Neutrophil (primary cell): Measurements from ENCODE around the gene ANAPC1.
"Not testable (repeated sequence)": the region's sequence is repeated elsewhere in the genome, so short reads cannot be mapped to it uniquely, and the experiment has no call there.

Source experiments
- H3K27ac ChIP-seq: fragments of 200-600 bp; sonication (generic); 2 replicates; pipeline ENCODE4 v1.5.1; 2016; ENCODE audit warnings: mild to moderate bottlenecking, moderate library complexity
- H3K27me3 ChIP-seq: fragments of 200-600 bp; sonication (generic); 2 replicates; pipeline ENCODE4 v1.6.0; 2016; ENCODE audit warnings: mild to moderate bottlenecking
- H3K36me3 ChIP-seq: fragments of 200-600 bp; sonication (generic); 2 replicates; pipeline ENCODE4 v1.5.1; 2017
- H3K4me1 ChIP-seq, 2 experiments: fragments of 200-600 bp in 1 of 2; sonication (generic) in 1 of 2; 1 replicate in 1 of 2; 2 replicates in 1 of 2; pipeline versions ENCODE4 v1.5.1 to v1.6.1; 2013 to 2016; ENCODE audit warnings: low read depth in 1 of 2, low read length in 1 of 2, mild to moderate bottlenecking in 1 of 2, moderate library complexity in 1 of 2; ENCODE audit not compliant: control insufficient read depth in 1 of 2, insufficient read depth in 1 of 2
- H3K4me3 ChIP-seq, 2 experiments: fragments of 200-600 bp in 1 of 2; sonication (generic) in 1 of 2; 1 replicate in 1 of 2; 2 replicates in 1 of 2; pipeline ENCODE4 v1.5.1; 2013 to 2016; ENCODE audit warnings: low read depth in 1 of 2, low read length in 1 of 2, mild to moderate bottlenecking in 1 of 2, moderate library complexity in 1 of 2
- H3K9me3 ChIP-seq: fragments of 200-600 bp; sonication (generic); 2 replicates; pipeline ENCODE4 v1.5.1; 2016
- TF ChIP-seq, protein P1 (sequence below): fragments of 200-600 bp; sonication (generic); IDR thresholded peaks from 2 replicates; pipeline ENCODE4 v1.5.1; 2016; ENCODE audit warnings: antibody characterized with exemption

ANAPC1 gene

DNA sequence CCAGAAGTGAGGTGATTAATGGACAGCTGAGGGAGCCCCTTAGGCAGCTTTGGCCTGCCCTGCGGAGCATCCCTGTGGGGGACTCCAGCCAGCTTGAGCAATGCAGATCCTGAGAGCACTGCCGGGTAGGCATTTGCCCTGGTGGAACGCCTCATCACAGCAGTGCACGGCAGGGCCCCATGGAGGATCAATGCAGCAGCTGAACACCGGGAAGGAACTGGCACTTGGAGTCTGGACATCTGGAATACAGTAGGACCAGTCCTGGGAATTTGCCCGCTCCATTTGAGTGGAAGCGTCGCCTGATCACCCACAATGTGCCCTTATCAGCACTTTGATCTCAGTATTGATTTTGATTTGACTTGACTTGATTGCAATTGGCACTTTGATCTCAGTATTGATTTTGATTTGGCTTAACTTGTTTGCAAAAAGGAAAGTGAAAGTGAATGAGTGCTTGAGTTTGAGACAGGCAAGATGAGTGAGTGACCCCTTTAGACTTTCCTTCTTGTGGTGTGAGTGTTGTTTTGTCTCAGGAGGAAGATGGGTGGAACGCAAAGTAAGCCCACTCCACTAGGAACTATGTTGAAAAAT lies 123.2 kb downstream of the ANAPC1 start:
- not testable (repeated sequence) for H3K9me3 ChIP-seq, H3K4me3 ChIP-seq, H3K36me3 ChIP-seq, H3K27me3 ChIP-seq, H3K4me1 ChIP-seq, H3K27ac ChIP-seq

GRCh38 chr2:111752533-111752932 lies 131.5 kb downstream of the ANAPC1 start:
- H3K4me1 ChIP-seq, H3K4me3 ChIP-seq, H3K9me3 ChIP-seq, H3K27ac ChIP-seq, H3K36me3 ChIP-seq, H3K27me3 ChIP-seq: not testable (repeated sequence)

GRCh38 chr2:111750641-111751040 lies 133.4 kb downstream of the ANAPC1 start:
- H3K27me3 ChIP-seq, H3K4me3 ChIP-seq, H3K9me3 ChIP-seq, H3K27ac ChIP-seq, H3K4me1 ChIP-seq, H3K36me3 ChIP-seq: not testable (repeated sequence)

DNA sequence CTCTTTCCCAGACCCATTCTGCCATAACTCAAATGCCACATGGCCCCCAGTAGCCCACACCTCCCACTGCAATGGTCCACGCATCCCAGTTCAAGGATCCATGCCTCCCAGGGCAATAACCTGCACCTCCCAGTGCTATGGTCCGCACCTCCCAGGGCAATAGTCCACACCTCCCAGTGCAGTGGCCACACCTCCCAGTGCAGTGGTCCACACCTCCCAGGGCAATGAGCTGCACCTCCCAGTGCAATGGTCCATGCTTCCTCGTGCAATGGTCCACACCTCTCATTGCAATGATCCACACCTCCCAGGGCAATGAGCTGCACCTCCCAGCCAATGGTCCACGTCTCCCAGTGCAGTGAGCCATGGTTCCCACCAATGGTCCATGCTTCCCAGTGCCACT lies 135.6 kb downstream of the ANAPC1 start:
- not testable (repeated sequence) for H3K27me3 ChIP-seq, H3K4me3 ChIP-seq, H3K9me3 ChIP-seq, H3K27ac ChIP-seq, H3K36me3 ChIP-seq, H3K4me1 ChIP-seq

- TF ChIP-seq, protein P1, sequence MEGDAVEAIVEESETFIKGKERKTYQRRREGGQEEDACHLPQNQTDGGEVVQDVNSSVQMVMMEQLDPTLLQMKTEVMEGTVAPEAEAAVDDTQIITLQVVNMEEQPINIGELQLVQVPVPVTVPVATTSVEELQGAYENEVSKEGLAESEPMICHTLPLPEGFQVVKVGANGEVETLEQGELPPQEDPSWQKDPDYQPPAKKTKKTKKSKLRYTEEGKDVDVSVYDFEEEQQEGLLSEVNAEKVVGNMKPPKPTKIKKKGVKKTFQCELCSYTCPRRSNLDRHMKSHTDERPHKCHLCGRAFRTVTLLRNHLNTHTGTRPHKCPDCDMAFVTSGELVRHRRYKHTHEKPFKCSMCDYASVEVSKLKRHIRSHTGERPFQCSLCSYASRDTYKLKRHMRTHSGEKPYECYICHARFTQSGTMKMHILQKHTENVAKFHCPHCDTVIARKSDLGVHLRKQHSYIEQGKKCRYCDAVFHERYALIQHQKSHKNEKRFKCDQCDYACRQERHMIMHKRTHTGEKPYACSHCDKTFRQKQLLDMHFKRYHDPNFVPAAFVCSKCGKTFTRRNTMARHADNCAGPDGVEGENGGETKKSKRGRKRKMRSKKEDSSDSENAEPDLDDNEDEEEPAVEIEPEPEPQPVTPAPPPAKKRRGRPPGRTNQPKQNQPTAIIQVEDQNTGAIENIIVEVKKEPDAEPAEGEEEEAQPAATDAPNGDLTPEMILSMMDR = peak; percentile 56
- not testable (repeated sequence) for H3K27ac ChIP-seq, H3K36me3 ChIP-seq, H3K9me3 ChIP-seq, H3K4me3 ChIP-seq, H3K27me3 ChIP-seq, H3K4me1 ChIP-seq
These were observed 136.4 kb downstream of the ANAPC1 start for GRCh38 chr2:111747410-111748115.

DNA sequence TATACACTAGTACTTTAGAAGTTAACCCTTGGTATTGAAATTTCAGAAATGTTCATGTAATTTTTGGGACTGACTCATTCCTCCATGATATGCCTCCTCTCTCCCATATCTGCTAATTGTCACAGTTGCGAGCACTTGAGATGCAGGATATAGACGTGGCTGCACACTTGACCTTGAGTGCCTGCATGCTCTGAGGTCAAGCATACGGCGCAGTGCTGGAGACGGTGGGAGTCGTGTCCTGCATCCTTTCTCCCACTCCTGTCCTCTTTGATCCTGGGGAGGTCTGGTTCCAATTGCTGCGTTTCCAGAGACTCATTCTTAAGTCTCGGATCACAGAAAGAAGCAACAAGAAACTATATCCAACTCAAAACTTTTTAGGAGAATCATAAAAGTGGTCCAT lies 139.2 kb downstream of the ANAPC1 start:
- H3K4me3 ChIP-seq, H3K36me3 ChIP-seq, H3K27me3 ChIP-seq: not testable (repeated sequence)

GRCh38 chr2:111741517-111741916 lies 142.5 kb downstream of the ANAPC1 start:
- H3K27ac ChIP-seq, H3K9me3 ChIP-seq, H3K27me3 ChIP-seq, H3K36me3 ChIP-seq, H3K4me1 ChIP-seq, H3K4me3 ChIP-seq: not testable (repeated sequence)

More for the DNA sequence above, 139.2 kb downstream of the ANAPC1 start:
- H3K4me1 ChIP-seq, H3K9me3 ChIP-seq, H3K27ac ChIP-seq: not testable (repeated sequence)

DNA sequence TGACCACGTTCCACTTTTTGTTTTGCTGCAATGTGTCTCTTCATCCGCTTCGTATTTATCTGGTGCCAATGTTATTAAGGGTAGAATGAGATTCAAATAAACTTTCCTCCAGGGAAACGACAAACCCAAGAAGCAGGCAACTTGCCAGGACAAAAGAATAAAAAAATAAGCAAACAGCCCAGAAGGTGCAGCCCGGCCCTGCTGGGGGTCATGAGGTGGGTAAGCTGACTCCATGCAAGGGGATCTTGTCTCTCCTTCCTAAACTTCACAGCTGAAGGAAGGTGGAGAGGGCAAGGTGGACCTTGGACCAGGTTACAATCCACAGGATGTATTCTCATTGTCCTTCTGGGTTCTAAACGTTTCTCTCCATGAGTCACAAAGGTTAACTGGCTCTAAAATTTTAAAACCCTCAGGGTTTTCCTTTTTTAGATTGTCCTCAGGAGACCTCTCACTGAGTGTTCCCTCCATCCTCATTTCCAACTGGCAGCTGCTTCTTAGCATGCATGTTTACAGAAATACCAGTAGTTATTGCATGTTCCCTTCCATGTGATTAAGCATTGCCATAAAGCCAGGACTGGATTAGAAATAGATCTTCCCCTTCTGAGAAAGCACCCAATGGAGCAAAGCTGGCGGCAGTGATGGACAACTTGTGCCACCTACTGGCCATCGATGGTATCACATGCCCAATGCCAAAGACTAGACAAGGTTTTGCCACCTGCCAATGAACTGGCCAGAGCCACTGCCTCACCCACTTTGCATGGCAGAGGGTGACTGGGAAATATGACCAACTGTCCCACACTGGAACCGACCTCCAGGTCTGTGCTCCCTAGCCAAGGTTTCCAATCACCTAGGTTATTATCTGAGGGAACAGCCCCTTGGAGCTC lies 147.9 kb downstream of the ANAPC1 start:
- TF ChIP-seq, protein P1 = peak; percentile 66
- not testable (repeated sequence) for H3K36me3 ChIP-seq, H3K9me3 ChIP-seq

DNA sequence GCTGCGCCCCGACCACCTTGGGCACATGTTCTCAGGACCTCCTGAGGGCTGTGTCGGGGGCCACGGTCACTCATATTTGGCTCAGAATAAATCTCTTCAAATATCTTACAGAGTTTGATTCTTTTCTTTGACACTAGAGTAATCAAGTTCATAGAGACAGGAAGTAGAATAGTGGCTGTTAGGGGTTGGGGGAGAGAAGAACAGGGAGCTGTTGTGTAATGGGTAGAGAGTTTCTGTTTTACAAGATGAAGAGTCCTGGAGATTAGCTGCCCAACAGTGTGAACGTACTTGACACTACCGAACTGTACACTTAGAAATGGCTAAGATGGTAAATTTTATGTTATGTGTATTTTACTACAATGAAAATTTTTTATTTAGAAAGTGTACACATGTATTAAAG lies 148.6 kb downstream of the ANAPC1 start:
- not testable (repeated sequence) for H3K4me3 ChIP-seq, H3K9me3 ChIP-seq

More for the DNA sequence above, 147.9 kb downstream of the ANAPC1 start:
- not testable (repeated sequence) for H3K27me3 ChIP-seq, H3K4me1 ChIP-seq, H3K27ac ChIP-seq, H3K4me3 ChIP-seq

GRCh38 chr2:111729812-111730458 lies 154.1 kb downstream of the ANAPC1 start:
- not testable (repeated sequence) for H3K27ac ChIP-seq, H3K4me3 ChIP-seq, H3K36me3 ChIP-seq, H3K27me3 ChIP-seq, H3K4me1 ChIP-seq, H3K9me3 ChIP-seq

More for the DNA sequence above, 148.6 kb downstream of the ANAPC1 start:
- H3K27ac ChIP-seq, H3K4me1 ChIP-seq, H3K36me3 ChIP-seq, H3K27me3 ChIP-seq: not testable (repeated sequence)

- not testable (repeated sequence) for H3K36me3 ChIP-seq, H3K27me3 ChIP-seq, H3K9me3 ChIP-seq, H3K4me1 ChIP-seq, H3K27ac ChIP-seq, H3K4me3 ChIP-seq
These were observed 156.3 kb downstream of the ANAPC1 start for GRCh38 chr2:111727611-111728110.
